Astrocyte (in vitro differentiated cells and primary cell): ENCODE data around the gene CEP250. TPM values are rescaled to one million over a fixed set of nuclear protein-coding genes. Genes with fewer than 3 reads are reported as not detected.

ENCODE experiments used
- DNase-seq: peaks from one replicate; pipeline ENCODE4 v3.0.0-alpha.2; 2010; ENCODE audit warnings: low read depth
- FAIRE-seq: peaks from 2 replicates; lab custom pipeline; 2011; peaks lifted over from hg19 to GRCh38; lab: Jason Lieb, UNC
- H2AFZ ChIP-seq: 2 replicates; pipeline ENCODE4 v1.6.0; 2012; ENCODE audit warnings: low read depth, low read length, inconsistent platforms
- H3K27ac ChIP-seq: 2 replicates; pipeline ENCODE4 v1.5.1; 2011; ENCODE audit warnings: low read depth, low read length, inconsistent platforms
- H3K27me3 ChIP-seq: 2 replicates; pipeline ENCODE4 v1.6.0; 2011; ENCODE audit warnings: low read length, inconsistent platforms; ENCODE audit not compliant: insufficient read depth
- H3K36me3 ChIP-seq: 2 replicates; pipeline ENCODE4 v1.5.1; 2011; ENCODE audit warnings: low read length, inconsistent platforms; ENCODE audit not compliant: insufficient read depth
- H3K4me1 ChIP-seq: 2 replicates; pipeline ENCODE4 v1.5.1; 2011; ENCODE audit warnings: low read length, inconsistent platforms; ENCODE audit not compliant: insufficient read depth
- H3K4me2 ChIP-seq: 2 replicates; pipeline ENCODE4 v1.6.0; 2012; ENCODE audit warnings: low read length, inconsistent platforms
- H3K4me3 ChIP-seq: 2 replicates; pipeline ENCODE4 v1.5.1; 2011; ENCODE audit warnings: low read depth, mild to moderate bottlenecking, low read length, inconsistent platforms; ENCODE audit not compliant: insufficient read depth
- H3K79me2 ChIP-seq: 2 replicates; pipeline ENCODE4 v1.6.0; 2012; ENCODE audit warnings: mild to moderate bottlenecking, low read length, inconsistent platforms; ENCODE audit not compliant: insufficient read depth
- H3K9ac ChIP-seq: 2 replicates; pipeline ENCODE4 v1.6.0; 2012; ENCODE audit warnings: mild to moderate bottlenecking, low read length, inconsistent platforms
- H3K9me3 ChIP-seq: 2 replicates; pipeline ENCODE4 v1.5.1; 2012; ENCODE audit warnings: low read depth, mild to moderate bottlenecking, low read length, inconsistent platforms; ENCODE audit not compliant: insufficient read depth
- H4K20me1 ChIP-seq: 2 replicates; pipeline ENCODE4 v1.6.0; 2012; ENCODE audit warnings: low read length, inconsistent platforms; ENCODE audit not compliant: insufficient read depth
- H3K27ac Mint-ChIP-seq: one replicate; pipeline ENCODE4 v1.8.0; 2021; ENCODE audit warnings: mild to moderate bottlenecking, mixed read lengths; ENCODE audit not compliant: unreplicated experiment
- H3K27me3 Mint-ChIP-seq: one replicate; pipeline ENCODE4 v1.8.0; 2021; ENCODE audit warnings: low read depth, mixed read lengths; ENCODE audit not compliant: unreplicated experiment
- H3K36me3 Mint-ChIP-seq: one replicate; pipeline ENCODE4 v1.8.0; 2021; ENCODE audit warnings: low read depth, mixed read lengths; ENCODE audit not compliant: unreplicated experiment
- H3K4me1 Mint-ChIP-seq: one replicate; pipeline ENCODE4 v1.8.0; 2021; ENCODE audit warnings: low read depth, mixed read lengths; ENCODE audit not compliant: unreplicated experiment
- H3K4me3 Mint-ChIP-seq: one replicate; pipeline ENCODE4 v1.8.0; 2021; ENCODE audit warnings: mild to moderate bottlenecking, moderate library complexity, mixed read lengths; ENCODE audit not compliant: unreplicated experiment
- H3K9me3 Mint-ChIP-seq: one replicate; pipeline ENCODE4 v1.8.0; 2021; ENCODE audit warnings: mild to moderate bottlenecking, mixed read lengths; ENCODE audit not compliant: unreplicated experiment
- EZH2 ChIP-seq: IDR thresholded peaks from 2 replicates; pipeline ENCODE4 v1.6.1; 2012; ENCODE audit warnings: mild to moderate bottlenecking, low read length, inconsistent platforms; ENCODE audit not compliant: insufficient read depth
- microRNA-seq: library from miRNA; unstranded; fragments of <30 nt; microRNA quantifications from one replicate; pipeline ENCODE4 v1.2.0, GENCODE V29; 2020
- total RNA-seq: library from RNA; stranded (reverse); gene quantifications from 2 replicates; pipeline ENCODE4 v1.2.1, GENCODE V29; 2021
- TF ChIP-seq, protein P1 (sequence below): IDR thresholded peaks from 2 replicates; pipeline ENCODE4 v1.5.1; 2011; ENCODE audit warnings: low read depth, mild to moderate bottlenecking, inconsistent platforms, low read length, moderate library complexity; ENCODE audit not compliant: insufficient read depth

The CEP250 gene
- total RNA-seq, 1 donor from 2014 or later = 107 TPM

DNA sequence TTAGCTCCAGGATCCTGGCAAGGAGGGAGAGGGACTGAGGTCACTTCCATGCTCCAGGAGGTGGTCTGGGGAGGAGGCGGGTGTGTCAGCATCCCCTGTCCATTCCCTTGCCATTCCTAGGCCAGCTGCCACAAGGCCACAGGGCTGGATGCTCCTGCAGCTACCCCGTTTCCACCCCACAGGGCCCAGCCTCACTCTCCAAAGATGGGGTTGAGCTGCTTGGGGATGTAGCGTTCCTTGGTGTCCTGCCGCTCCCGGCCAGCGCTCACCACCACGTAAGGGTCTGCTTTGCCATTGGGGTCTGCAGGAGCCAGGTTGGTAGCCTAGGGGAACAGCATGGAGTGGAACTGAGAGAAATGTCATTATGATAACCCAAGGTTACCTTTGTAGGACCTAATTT, 109.5 kb downstream of the CEP250 start:
- Mint-ChIP-seq H3K27me3 (no peaks in the 10 kb centered on the region), H3K27ac (no peak overlapping the region), H3K4me3 (no peak overlapping the region), H3K36me3 (peaks cover 2% of the 10 kb centered on the region), H3K4me1 (peaks cover 7% of the 10 kb centered on the region), H3K9me3 (peaks cover 2% of the 10 kb centered on the region)
- no peak for DNase-seq
- peaks cover 3% of the 10 kb centered on the region for H3K27me3 ChIP-seq
- peaks cover 5% of the 10 kb centered on the region for H3K4me1 ChIP-seq
- H3K4me2 ChIP-seq = no peak overlapping the region
- no peaks in the 10 kb centered on the region for H3K9me3 ChIP-seq
- no peaks in the 10 kb centered on the region for H3K36me3 ChIP-seq
- no peak overlapping the region for H2AFZ ChIP-seq
- no peak overlapping the region for H3K4me3 ChIP-seq
- no peak overlapping the region for H3K9ac ChIP-seq
- no peak for FAIRE-seq
- H3K79me2 ChIP-seq = no peaks in the 10 kb centered on the region
- no peak overlapping the region for H3K27ac ChIP-seq
- peaks cover 3% of the 10 kb centered on the region for H4K20me1 ChIP-seq
- no peak for TF ChIP-seq EZH2
- TF ChIP-seq, protein P1, sequence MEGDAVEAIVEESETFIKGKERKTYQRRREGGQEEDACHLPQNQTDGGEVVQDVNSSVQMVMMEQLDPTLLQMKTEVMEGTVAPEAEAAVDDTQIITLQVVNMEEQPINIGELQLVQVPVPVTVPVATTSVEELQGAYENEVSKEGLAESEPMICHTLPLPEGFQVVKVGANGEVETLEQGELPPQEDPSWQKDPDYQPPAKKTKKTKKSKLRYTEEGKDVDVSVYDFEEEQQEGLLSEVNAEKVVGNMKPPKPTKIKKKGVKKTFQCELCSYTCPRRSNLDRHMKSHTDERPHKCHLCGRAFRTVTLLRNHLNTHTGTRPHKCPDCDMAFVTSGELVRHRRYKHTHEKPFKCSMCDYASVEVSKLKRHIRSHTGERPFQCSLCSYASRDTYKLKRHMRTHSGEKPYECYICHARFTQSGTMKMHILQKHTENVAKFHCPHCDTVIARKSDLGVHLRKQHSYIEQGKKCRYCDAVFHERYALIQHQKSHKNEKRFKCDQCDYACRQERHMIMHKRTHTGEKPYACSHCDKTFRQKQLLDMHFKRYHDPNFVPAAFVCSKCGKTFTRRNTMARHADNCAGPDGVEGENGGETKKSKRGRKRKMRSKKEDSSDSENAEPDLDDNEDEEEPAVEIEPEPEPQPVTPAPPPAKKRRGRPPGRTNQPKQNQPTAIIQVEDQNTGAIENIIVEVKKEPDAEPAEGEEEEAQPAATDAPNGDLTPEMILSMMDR = no peak

DNA sequence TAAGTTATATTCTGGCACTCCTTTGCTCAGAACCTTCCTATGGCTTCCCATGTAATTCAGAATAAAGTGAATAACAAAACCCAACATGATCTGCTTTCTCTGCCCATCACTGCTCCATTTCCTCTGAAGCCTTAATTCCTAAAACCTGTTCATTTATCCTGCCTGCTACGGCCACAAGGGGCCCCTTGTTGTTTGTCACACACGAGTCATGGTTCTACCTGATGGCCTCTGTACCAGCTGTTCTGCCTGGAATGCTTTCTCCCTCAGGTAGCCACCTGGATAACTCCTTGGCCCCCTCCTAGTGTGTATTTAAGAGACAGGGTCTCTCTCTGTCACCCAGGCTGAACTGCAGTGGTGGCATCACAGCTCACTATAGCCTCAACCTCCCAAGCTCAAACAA, 113.2 kb downstream of the CEP250 start:
- no peak overlapping the region for H3K9ac ChIP-seq
- no peaks in the 10 kb centered on the region for H4K20me1 ChIP-seq
- H2AFZ ChIP-seq = no peak overlapping the region
- no peak overlapping the region for H3K4me3 ChIP-seq
- H3K4me1 ChIP-seq = no peaks in the 10 kb centered on the region
- H3K27ac ChIP-seq = no peak overlapping the region
- Mint-ChIP-seq H3K9me3 (peaks cover 9% of the 10 kb centered on the region), H3K4me3 (no peak overlapping the region), H3K27ac (no peak overlapping the region), H3K27me3 (no peaks in the 10 kb centered on the region), H3K4me1 (no peaks in the 10 kb centered on the region), H3K36me3 (peaks cover 3% of the 10 kb centered on the region)
- DNase-seq (no peak), FAIRE-seq (no peak)
- H3K79me2 ChIP-seq = no peaks in the 10 kb centered on the region
- peaks cover 3% of the 10 kb centered on the region for H3K27me3 ChIP-seq
- no peak for TF ChIP-seq EZH2
- TF ChIP-seq, protein P1 = no peak
- H3K4me2 ChIP-seq = no peak overlapping the region
- H3K9me3 ChIP-seq = peaks cover 4% of the 10 kb centered on the region
- H3K36me3 ChIP-seq = no peaks in the 10 kb centered on the region

Small RNA genes within 50 kb of the gene (microRNA-seq; reads per million reads assigned to microRNA genes)
- not detected for gene MIR1289-1

Other genes with a start within 250 kb of the CEP250 start
- gene MMP24, start 228.9 kb upstream of the CEP250 start, total RNA-seq = 13.7 and 15.6 TPM in 2 replicates
- gene MMP24OS, start 177.5 kb upstream of the CEP250 start, total RNA-seq = 79.8 and 86.5 TPM in 2 replicates
- 232 and 271 TPM in 2 replicates for gene EIF6, start 170.8 kb upstream of the CEP250 start, total RNA-seq
- gene FAM83C, start 163.2 kb upstream of the CEP250 start, total RNA-seq = not detected in 2 replicates
- gene UQCC1, start 43.6 kb upstream of the CEP250 start, total RNA-seq = 44.5 and 49.0 TPM in 2 replicates
- 12.6 and 15.9 TPM in 2 replicates for gene GDF5, start 17.4 kb upstream of the CEP250 start, total RNA-seq
- not detected in 2 replicates for gene C20orf173, start 74.1 kb downstream of the CEP250 start, total RNA-seq
- gene ERGIC3, start 86.5 kb downstream of the CEP250 start, total RNA-seq = 198 and 205 TPM in 2 replicates
- 1.2 TPM in 2 replicates for gene SPAG4, start 160.2 kb downstream of the CEP250 start, total RNA-seq
- 194 and 200 TPM in 2 replicates for gene CPNE1, start 209.3 kb downstream of the CEP250 start, total RNA-seq
- 78.1 and 88.4 TPM in 2 replicates for gene RBM12, start 209.3 kb downstream of the CEP250 start, total RNA-seq
- 30.3 and 33.0 TPM in 2 replicates for gene NFS1, start 243.8 kb downstream of the CEP250 start, total RNA-seq
- 185 and 201 TPM in 2 replicates for gene ROMO1, start 243.8 kb downstream of the CEP250 start, total RNA-seq